Endothelial cell of umbilical vein (primary cell): ENCODE data around the gene GADD45G. TPM values are rescaled to one million over a fixed set of nuclear protein-coding genes. Genes with fewer than 3 reads are reported as not detected.

Experiments used
- BruUV-seq: library from RNA; stranded (reverse); fragments of 400-500 nt; replicated peaks from 2 replicates; lab custom pipeline; 2021; lab: Mats Ljungman, UMichigan
- CTCF ChIA-PET: fragments of 300-600, 350-600 bp; sonication (Branson Sonifier 250); formaldehyde crosslinking; loops from one replicate; lab custom pipeline; 2021; ENCODE audit warnings: antibody characterized with exemption, inconsistent platforms; lab: Charles Lee
- POLR2A ChIA-PET: fragments of 300-600, 350-600 bp; sonication (Branson Sonifier 250); formaldehyde crosslinking; loops from one replicate; lab custom pipeline; 2021; ENCODE audit warnings: antibody characterized with exemption, inconsistent platforms; lab: Charles Lee
- DNase-seq: peaks from one replicate; pipeline ENCODE4 v3.0.0-alpha.2; 2011; ENCODE audit warnings: low read depth, low spot score
- FAIRE-seq: peaks from 2 replicates; lab custom pipeline; 2011; peaks lifted over from hg19 to GRCh38; lab: Jason Lieb, UNC
- H2AFZ ChIP-seq: 2 replicates; pipeline ENCODE4 v1.6.0; 2012; ENCODE audit warnings: low read depth, low read length, control low read depth, inconsistent platforms
- H3K27ac ChIP-seq: 2 replicates; pipeline ENCODE4 v1.5.1; 2011; ENCODE audit warnings: low read depth, mild to moderate bottlenecking, control low read depth, low read length, moderate library complexity; ENCODE audit not compliant: insufficient read depth
- H3K27me3 ChIP-seq, 2 experiments: 2 replicates each; pipeline versions ENCODE4 v1.6.0 to v1.6.1; 2011; ENCODE audit warnings: low read length in 2 of 2, mixed read lengths in 1 of 2; ENCODE audit not compliant: control insufficient read depth in 2 of 2, insufficient read depth in 2 of 2
- H3K36me3 ChIP-seq, 2 experiments: 2 replicates in 1 of 2; 3 replicates in 1 of 2; pipeline ENCODE4 v1.5.1; 2011; ENCODE audit warnings: low read length in 2 of 2, mild to moderate bottlenecking in 1 of 2, moderate library complexity in 1 of 2; ENCODE audit not compliant: control insufficient read depth in 2 of 2, insufficient read depth in 2 of 2; ENCODE audit errors: extremely low read depth in 1 of 2
- H3K4me1 ChIP-seq: 3 replicates; pipeline ENCODE4 v1.5.1; 2011; ENCODE audit warnings: mild to moderate bottlenecking, low read length; ENCODE audit not compliant: control insufficient read depth, insufficient read depth; ENCODE audit errors: extremely low read depth
- H3K4me2 ChIP-seq: 2 replicates; pipeline ENCODE4 v1.6.1; 2011; ENCODE audit warnings: low read length, control low read depth, mixed read lengths; ENCODE audit not compliant: insufficient read depth
- H3K4me3 ChIP-seq, 3 experiments: fragments of 200-600 bp in 1 of 3; sonication (generic), shearing (Covaris generic) in 1 of 3; replicated peaks in 1 of 3; 2 replicates each; pipeline ENCODE4 v1.5.1; 2011 to 2016; ENCODE audit warnings: control low read depth in 3 of 3, low read length in 3 of 3, mild to moderate bottlenecking in 2 of 3, inconsistent platforms in 1 of 3, low read depth in 1 of 3, moderate library complexity in 1 of 3; ENCODE audit not compliant: insufficient read depth in 1 of 3
- H3K79me2 ChIP-seq: 2 replicates; pipeline ENCODE4 v1.6.0; 2012; ENCODE audit warnings: low read length, inconsistent platforms; ENCODE audit not compliant: control insufficient read depth, insufficient read depth
- H3K9ac ChIP-seq: replicated peaks from 2 replicates; pipeline ENCODE3; 2011; ENCODE audit warnings: low read length, control low read depth; ENCODE audit not compliant: insufficient read depth; ENCODE audit errors: extremely low read depth
- H3K9me1 ChIP-seq: replicated peaks from 3 replicates; pipeline ENCODE4 v1.6.0; 2011; ENCODE audit warnings: mild to moderate bottlenecking, low read length; ENCODE audit not compliant: control insufficient read depth, insufficient read depth; ENCODE audit errors: extremely low read depth
- H3K9me3 ChIP-seq: replicated peaks from 2 replicates; pipeline ENCODE4 v1.5.1; 2012; ENCODE audit warnings: low read length, inconsistent platforms; ENCODE audit not compliant: control insufficient read depth, insufficient read depth
- H4K20me1 ChIP-seq: replicated peaks from 2 replicates; pipeline ENCODE3; 2011; ENCODE audit warnings: mild to moderate bottlenecking, low read length; ENCODE audit not compliant: control insufficient read depth, insufficient read depth; ENCODE audit errors: extremely low read depth
- EZH2 ChIP-seq: IDR thresholded peaks from 2 replicates; pipeline ENCODE4 v1.6.1; 2012; ENCODE audit warnings: borderline replicate concordance, low read depth, mild to moderate bottlenecking, moderate library complexity, low read length, inconsistent platforms; ENCODE audit not compliant: severe bottlenecking
- FOS ChIP-seq: IDR thresholded peaks from 2 replicates; pipeline ENCODE4 v1.6.1; 2011; ENCODE audit warnings: mild to moderate bottlenecking, low read length, moderate library complexity, borderline replicate concordance; ENCODE audit not compliant: insufficient read depth
- JUN ChIP-seq: IDR thresholded peaks from 2 replicates; pipeline ENCODE4 v1.6.1; 2011; ENCODE audit warnings: borderline replicate concordance, low read depth; ENCODE audit not compliant: insufficient read length, insufficient read depth
- MAX ChIP-seq: IDR thresholded peaks from 2 replicates; pipeline ENCODE4 v1.6.1; 2011; ENCODE audit not compliant: insufficient read depth, insufficient read length
- MYC ChIP-seq: IDR thresholded peaks from one replicate; pipeline ENCODE4 v1.6.1; 2011; ENCODE audit warnings: mild to moderate bottlenecking, low read depth, low read length
- POLR2A ChIP-seq: IDR thresholded peaks from 2 replicates; pipeline ENCODE4 v1.6.1; 2012; ENCODE audit warnings: low read depth, mild to moderate bottlenecking, control low read depth, low read length
- POLR2AphosphoS5 ChIP-seq: IDR thresholded peaks from 2 replicates; pipeline ENCODE4 v1.6.1; 2012; ENCODE audit warnings: low read depth, mild to moderate bottlenecking, control low read depth, low read length, moderate library complexity; ENCODE audit not compliant: insufficient read depth
- dilution Hi-C: fragments of 300-500 bp; cut with MboI; formaldehyde crosslinking; loops from one replicate; pipeline ENCODE4 v1.15.0; 2019; ENCODE audit warnings: low sequenced_read_pairs; ENCODE audit not compliant: extremely low pct_ligation_motif_present
- intact Hi-C: fragments of 100-400 bp; cut with micrococcal nuclease; formaldehyde crosslinking; loops from one replicate; pipeline ENCODE4 v1.10.0; 2022
- polyA plus RNA-seq, 4 experiments: library from polyadenylated mRNA; depleted of rRNA in 3 of 4; stranded (reverse) in 3 of 4; unstranded in 1 of 4; fragments of >200 nt; gene quantifications; 2 replicates each; pipeline versions ENCODE4 v1.2.1 to v1.2.3, GENCODE V29; 2011 to 2012; ENCODE audit warnings: missing spikeins in 1 of 4
- total RNA-seq: library from RNA; stranded (reverse); gene quantifications from 2 replicates; pipeline ENCODE4 v1.2.3, GENCODE V29; 2021
- TF ChIP-seq, protein P1 (sequence below), 2 donors: IDR thresholded peaks; 1 replicate in 1 of 2; 2 replicates in 1 of 2; pipeline ENCODE4 v1.5.1; 2011; ENCODE audit warnings: low read length in 2 of 2, mild to moderate bottlenecking in 2 of 2, moderate library complexity in 2 of 2, control low read depth in 1 of 2, inconsistent platforms in 1 of 2, low read depth in 1 of 2; ENCODE audit not compliant: insufficient read depth in 1 of 2; ENCODE audit errors: extremely low read depth in 1 of 2

GADD45G gene
- total and polyA plus RNA-seq, 2 donors (not counting 3 experiments of a cell fraction or from before 2014, with no cell fraction given), result 0.44 to 0.64 TPM

DNA sequence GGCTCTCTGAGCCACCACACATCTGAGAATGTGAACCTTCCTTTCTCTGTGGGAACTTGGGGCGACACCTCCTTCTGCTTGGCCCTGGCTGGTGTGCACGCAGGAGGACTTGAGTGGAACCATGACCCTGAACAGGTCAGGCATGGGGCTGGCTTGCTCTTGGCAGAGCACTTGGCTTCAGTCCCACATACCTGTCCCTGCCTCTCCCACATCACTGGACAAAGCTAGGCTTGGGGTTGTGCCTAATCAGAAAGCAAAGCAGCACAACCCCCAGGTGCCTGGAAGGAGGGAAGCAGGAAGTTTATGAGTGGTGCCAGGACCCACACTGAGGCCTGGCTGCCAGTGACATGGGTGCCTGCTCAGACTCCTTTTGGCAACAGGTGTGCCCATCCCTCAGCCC is 13.2 kb downstream of the GADD45G start:
- H3K27me3 ChIP-seq, result no peaks in the 10 kb centered on the region
- no peak overlapping the region for H3K9ac ChIP-seq
- no peak overlapping the region for H3K27ac ChIP-seq
- intact Hi-C loops (no loop called here), dilution Hi-C loops (no loop called here)
- no peak for FAIRE-seq
- no peaks in the 10 kb centered on the region for H3K9me1 ChIP-seq
- H3K4me1 ChIP-seq, result no peaks in the 10 kb centered on the region
- no peak for TF ChIP-seq EZH2
- TF ChIP-seq JUN, result no peak
- TF ChIP-seq POLR2AphosphoS5, result no peak
- TF ChIP-seq MAX, result no peak
- no peak for TF ChIP-seq MYC
- no peak for TF ChIP-seq POLR2A
- TF ChIP-seq, protein P1, sequence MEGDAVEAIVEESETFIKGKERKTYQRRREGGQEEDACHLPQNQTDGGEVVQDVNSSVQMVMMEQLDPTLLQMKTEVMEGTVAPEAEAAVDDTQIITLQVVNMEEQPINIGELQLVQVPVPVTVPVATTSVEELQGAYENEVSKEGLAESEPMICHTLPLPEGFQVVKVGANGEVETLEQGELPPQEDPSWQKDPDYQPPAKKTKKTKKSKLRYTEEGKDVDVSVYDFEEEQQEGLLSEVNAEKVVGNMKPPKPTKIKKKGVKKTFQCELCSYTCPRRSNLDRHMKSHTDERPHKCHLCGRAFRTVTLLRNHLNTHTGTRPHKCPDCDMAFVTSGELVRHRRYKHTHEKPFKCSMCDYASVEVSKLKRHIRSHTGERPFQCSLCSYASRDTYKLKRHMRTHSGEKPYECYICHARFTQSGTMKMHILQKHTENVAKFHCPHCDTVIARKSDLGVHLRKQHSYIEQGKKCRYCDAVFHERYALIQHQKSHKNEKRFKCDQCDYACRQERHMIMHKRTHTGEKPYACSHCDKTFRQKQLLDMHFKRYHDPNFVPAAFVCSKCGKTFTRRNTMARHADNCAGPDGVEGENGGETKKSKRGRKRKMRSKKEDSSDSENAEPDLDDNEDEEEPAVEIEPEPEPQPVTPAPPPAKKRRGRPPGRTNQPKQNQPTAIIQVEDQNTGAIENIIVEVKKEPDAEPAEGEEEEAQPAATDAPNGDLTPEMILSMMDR (IDR thresholded peaks at IDR 0.05; ENCODE audit: extremely low read depth in 1 of 2, insufficient read depth in 1 of 2, low read depth in 1 of 2, low read length in 2 of 2), result no peak
- no peak for TF ChIP-seq FOS
- CTCF ChIA-PET, result interaction anchor here (1.1 kb wide), 1 partner anchor 20 kb away, joined by 3 read pairs; no protein-coding TSS in a partner anchor
- no peak for DNase-seq
- no peak overlapping the region for H3K4me2 ChIP-seq
- no peaks in the 10 kb centered on the region for H3K36me3 ChIP-seq
- no peaks in the 10 kb centered on the region for H3K9me3 ChIP-seq
- no peak overlapping the region for H3K4me3 ChIP-seq
- POLR2A ChIA-PET, result no interaction called here
- H3K79me2 ChIP-seq, result no peaks in the 10 kb centered on the region
- no peaks in the 10 kb centered on the region for H4K20me1 ChIP-seq
- no peak overlapping the region for H2AFZ ChIP-seq
- BruUV-seq, result no TSS peak
